HL-60 (cell line): ENCODE results near the gene NKD1.

Experiments
- CTCF ChIP-seq: IDR thresholded peaks from one replicate; pipeline ENCODE4 v1.5.1; 2011; ENCODE audit warnings: low read length, control low read depth, inconsistent platforms; ENCODE audit not compliant: insufficient read depth
- GABPA ChIP-seq: IDR thresholded peaks from 2 replicates; pipeline ENCODE4 v1.6.1; 2012; ENCODE audit warnings: low read depth
- POLR2AphosphoS5 ChIP-seq: IDR thresholded peaks from 2 replicates; pipeline ENCODE4 v1.6.1; 2012; ENCODE audit warnings: low read depth
- REST ChIP-seq: IDR thresholded peaks from 2 replicates; pipeline ENCODE4 v1.6.1; 2012; ENCODE audit warnings: low read depth; ENCODE audit not compliant: insufficient replicate concordance
- SPI1 ChIP-seq: IDR thresholded peaks from 2 replicates; pipeline ENCODE4 v1.6.1; 2012; ENCODE audit warnings: low read depth, mild to moderate bottlenecking, borderline replicate concordance

DNA sequence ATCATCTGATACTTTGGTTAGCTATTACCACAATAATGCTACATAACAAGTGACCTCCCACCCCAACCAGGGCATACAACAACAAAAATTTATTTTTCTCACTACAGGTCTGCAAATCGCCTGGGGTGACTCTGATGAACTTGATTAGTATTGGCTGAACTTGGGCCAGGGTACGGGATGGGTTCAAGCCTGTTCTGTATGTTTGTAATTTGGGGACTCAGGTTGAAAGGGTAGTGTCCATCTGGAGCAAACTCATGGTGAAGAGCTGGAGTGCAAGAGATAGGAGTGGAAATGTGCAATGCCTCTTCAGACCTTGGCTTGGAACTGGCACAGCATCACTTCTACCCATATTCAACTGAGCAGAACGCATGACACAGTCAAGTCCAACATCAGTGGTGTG is 16.3 kb upstream of the NKD1 start:
- no peak for TF ChIP-seq REST
- TF ChIP-seq CTCF, result no peak
- TF ChIP-seq SPI1, result no peak
- TF ChIP-seq POLR2AphosphoS5, result no peak
- no peak for TF ChIP-seq GABPA
